Fibroblast of skin of right quadriceps (primary cell): ENCODE results near the gene SEZ6L.
"Not testable (repeated sequence)": the region's sequence is repeated elsewhere in the genome, so short reads cannot be mapped to it uniquely, and the experiment has no call there.

Experiments used
- DNase-seq: peaks from one replicate; pipeline ENCODE4 v3.0.0-alpha.2; 2013

The SEZ6L gene

GRCh38 chr22:26391623-26392022, 222.4 kb downstream of the SEZ6L start:
- no peak for DNase-seq

GRCh38 chr22:26393929-26394328, 224.7 kb downstream of the SEZ6L start:
- no peak for DNase-seq

- DNase-seq = no peak
Measured at GRCh38 chr22:26394777-26395176, 225.5 kb downstream of the SEZ6L start.

GRCh38 chr22:26395926-26396325, 226.7 kb downstream of the SEZ6L start:
- DNase-seq = no peak

GRCh38 chr22:26398741-26399153, 229.5 kb downstream of the SEZ6L start:
- DNase-seq = peak; percentile 64

GRCh38 chr22:26399289-26399688, 230.0 kb downstream of the SEZ6L start:
- DNase-seq = no peak

- DNase-seq = no peak
Measured at GRCh38 chr22:26401726-26402125, 232.5 kb downstream of the SEZ6L start.

GRCh38 chr22:26404851-26405421, 235.7 kb downstream of the SEZ6L start:
- no peak for DNase-seq

- DNase-seq = peak; percentile 34
Measured at GRCh38 chr22:26406118-26406517, 236.9 kb downstream of the SEZ6L start.

- DNase-seq = not testable (repeated sequence)
Measured at GRCh38 chr22:26408562-26409220, 239.4 kb downstream of the SEZ6L start.

GRCh38 chr22:26409719-26410335, 240.6 kb downstream of the SEZ6L start:
- no peak for DNase-seq

- no peak for DNase-seq
Measured at GRCh38 chr22:26410386-26410785, 241.1 kb downstream of the SEZ6L start.

GRCh38 chr22:26414347-26414746, 245.1 kb downstream of the SEZ6L start:
- no peak for DNase-seq

- no peak for DNase-seq
Measured at GRCh38 chr22:26416256-26416655, 247.0 kb downstream of the SEZ6L start.

GRCh38 chr22:26416670-26417276, 247.5 kb downstream of the SEZ6L start:
- DNase-seq = peak; percentile 90

GRCh38 chr22:26417406-26417805, 248.1 kb downstream of the SEZ6L start:
- no peak for DNase-seq

- DNase-seq = no peak
Measured at GRCh38 chr22:26418620-26419019, 249.4 kb downstream of the SEZ6L start.

GRCh38 chr22:26426924-26427323, 257.7 kb downstream of the SEZ6L start:
- DNase-seq = no peak

- DNase-seq = peak; percentile 60
Measured at GRCh38 chr22:26428515-26429457, 259.5 kb downstream of the SEZ6L start, which contains the start of gene ASPHD2. Gene ASPHD2 (plus strand): TSS chr22:26429260. CDS start chr22:26433616, 4,356 bp downstream.

- no peak for DNase-seq
Measured at GRCh38 chr22:26429458-26430286, 260.4 kb downstream of the SEZ6L start.

GRCh38 chr22:26430600-26430999, 261.3 kb downstream of the SEZ6L start:
- no peak for DNase-seq
